Endothelial cell of umbilical vein (primary cell): Measurements from ENCODE around the gene C3orf85. TPM values are rescaled to one million over a fixed set of nuclear protein-coding genes. Genes with fewer than 3 reads are reported as not detected.

Experiments
- BruUV-seq: library from RNA; stranded (reverse); fragments of 400-500 nt; replicated peaks from 2 replicates; lab custom pipeline; 2021; lab: Mats Ljungman, UMichigan
- CTCF ChIA-PET: fragments of 300-600, 350-600 bp; sonication (Branson Sonifier 250); formaldehyde crosslinking; loops from one replicate; lab custom pipeline; 2021; ENCODE audit warnings: antibody characterized with exemption, inconsistent platforms; lab: Charles Lee
- POLR2A ChIA-PET: fragments of 300-600, 350-600 bp; sonication (Branson Sonifier 250); formaldehyde crosslinking; loops from one replicate; lab custom pipeline; 2021; ENCODE audit warnings: antibody characterized with exemption, inconsistent platforms; lab: Charles Lee
- DNase-seq: peaks from one replicate; pipeline ENCODE4 v3.0.0-alpha.2; 2011; ENCODE audit warnings: low read depth, low spot score
- FAIRE-seq: peaks from 2 replicates; lab custom pipeline; 2011; peaks lifted over from hg19 to GRCh38; lab: Jason Lieb, UNC
- H2AFZ ChIP-seq: 2 replicates; pipeline ENCODE4 v1.6.0; 2012; ENCODE audit warnings: low read depth, low read length, control low read depth, inconsistent platforms
- H3K27ac ChIP-seq: 2 replicates; pipeline ENCODE4 v1.5.1; 2011; ENCODE audit warnings: low read depth, mild to moderate bottlenecking, control low read depth, low read length, moderate library complexity; ENCODE audit not compliant: insufficient read depth
- H3K27me3 ChIP-seq, 2 experiments: 2 replicates each; pipeline versions ENCODE4 v1.6.0 to v1.6.1; 2011; ENCODE audit warnings: low read length in 2 of 2, mixed read lengths in 1 of 2; ENCODE audit not compliant: control insufficient read depth in 2 of 2, insufficient read depth in 2 of 2
- H3K36me3 ChIP-seq, 2 experiments: 2 replicates in 1 of 2; 3 replicates in 1 of 2; pipeline ENCODE4 v1.5.1; 2011; ENCODE audit warnings: low read length in 2 of 2, mild to moderate bottlenecking in 1 of 2, moderate library complexity in 1 of 2; ENCODE audit not compliant: control insufficient read depth in 2 of 2, insufficient read depth in 2 of 2; ENCODE audit errors: extremely low read depth in 1 of 2
- H3K4me1 ChIP-seq: 3 replicates; pipeline ENCODE4 v1.5.1; 2011; ENCODE audit warnings: mild to moderate bottlenecking, low read length; ENCODE audit not compliant: control insufficient read depth, insufficient read depth; ENCODE audit errors: extremely low read depth
- H3K4me2 ChIP-seq: 2 replicates; pipeline ENCODE4 v1.6.1; 2011; ENCODE audit warnings: low read length, control low read depth, mixed read lengths; ENCODE audit not compliant: insufficient read depth
- H3K4me3 ChIP-seq, 3 experiments: fragments of 200-600 bp in 1 of 3; sonication (generic), shearing (Covaris generic) in 1 of 3; replicated peaks in 1 of 3; 2 replicates each; pipeline ENCODE4 v1.5.1; 2011 to 2016; ENCODE audit warnings: control low read depth in 3 of 3, low read length in 3 of 3, mild to moderate bottlenecking in 2 of 3, inconsistent platforms in 1 of 3, low read depth in 1 of 3, moderate library complexity in 1 of 3; ENCODE audit not compliant: insufficient read depth in 1 of 3
- H3K79me2 ChIP-seq: 2 replicates; pipeline ENCODE4 v1.6.0; 2012; ENCODE audit warnings: low read length, inconsistent platforms; ENCODE audit not compliant: control insufficient read depth, insufficient read depth
- H3K9ac ChIP-seq: replicated peaks from 2 replicates; pipeline ENCODE3; 2011; ENCODE audit warnings: low read length, control low read depth; ENCODE audit not compliant: insufficient read depth; ENCODE audit errors: extremely low read depth
- H3K9me1 ChIP-seq: replicated peaks from 3 replicates; pipeline ENCODE4 v1.6.0; 2011; ENCODE audit warnings: mild to moderate bottlenecking, low read length; ENCODE audit not compliant: control insufficient read depth, insufficient read depth; ENCODE audit errors: extremely low read depth
- H3K9me3 ChIP-seq: replicated peaks from 2 replicates; pipeline ENCODE4 v1.5.1; 2012; ENCODE audit warnings: low read length, inconsistent platforms; ENCODE audit not compliant: control insufficient read depth, insufficient read depth
- H4K20me1 ChIP-seq: replicated peaks from 2 replicates; pipeline ENCODE3; 2011; ENCODE audit warnings: mild to moderate bottlenecking, low read length; ENCODE audit not compliant: control insufficient read depth, insufficient read depth; ENCODE audit errors: extremely low read depth
- EZH2 ChIP-seq: IDR thresholded peaks from 2 replicates; pipeline ENCODE4 v1.6.1; 2012; ENCODE audit warnings: borderline replicate concordance, low read depth, mild to moderate bottlenecking, moderate library complexity, low read length, inconsistent platforms; ENCODE audit not compliant: severe bottlenecking
- FOS ChIP-seq: IDR thresholded peaks from 2 replicates; pipeline ENCODE4 v1.6.1; 2011; ENCODE audit warnings: mild to moderate bottlenecking, low read length, moderate library complexity, borderline replicate concordance; ENCODE audit not compliant: insufficient read depth
- GATA2 ChIP-seq: IDR thresholded peaks from 2 replicates; pipeline ENCODE4 v1.7.0; 2011; ENCODE audit warnings: low read depth, mild to moderate bottlenecking, moderate library complexity, mixed read lengths, low read length; ENCODE audit not compliant: insufficient read length, insufficient read depth
- JUN ChIP-seq: IDR thresholded peaks from 2 replicates; pipeline ENCODE4 v1.6.1; 2011; ENCODE audit warnings: borderline replicate concordance, low read depth; ENCODE audit not compliant: insufficient read length, insufficient read depth
- MAX ChIP-seq: IDR thresholded peaks from 2 replicates; pipeline ENCODE4 v1.6.1; 2011; ENCODE audit not compliant: insufficient read depth, insufficient read length
- MYC ChIP-seq: IDR thresholded peaks from one replicate; pipeline ENCODE4 v1.6.1; 2011; ENCODE audit warnings: mild to moderate bottlenecking, low read depth, low read length
- POLR2A ChIP-seq: IDR thresholded peaks from 2 replicates; pipeline ENCODE4 v1.6.1; 2012; ENCODE audit warnings: low read depth, mild to moderate bottlenecking, control low read depth, low read length
- POLR2AphosphoS5 ChIP-seq: IDR thresholded peaks from 2 replicates; pipeline ENCODE4 v1.6.1; 2012; ENCODE audit warnings: low read depth, mild to moderate bottlenecking, control low read depth, low read length, moderate library complexity; ENCODE audit not compliant: insufficient read depth
- dilution Hi-C: fragments of 300-500 bp; cut with MboI; formaldehyde crosslinking; loops from one replicate; pipeline ENCODE4 v1.15.0; 2019; ENCODE audit warnings: low sequenced_read_pairs; ENCODE audit not compliant: extremely low pct_ligation_motif_present
- intact Hi-C: fragments of 100-400 bp; cut with micrococcal nuclease; formaldehyde crosslinking; loops from one replicate; pipeline ENCODE4 v1.10.0; 2022
- polyA plus RNA-seq, 4 experiments: library from polyadenylated mRNA; depleted of rRNA in 3 of 4; stranded (reverse) in 3 of 4; unstranded in 1 of 4; fragments of >200 nt; gene quantifications; 2 replicates each; pipeline versions ENCODE4 v1.2.1 to v1.2.3, GENCODE V29; 2011 to 2012; ENCODE audit warnings: missing spikeins in 1 of 4
- total RNA-seq: library from RNA; stranded (reverse); gene quantifications from 2 replicates; pipeline ENCODE4 v1.2.3, GENCODE V29; 2021
- TF ChIP-seq, protein P1 (sequence below), 2 donors: IDR thresholded peaks; 1 replicate in 1 of 2; 2 replicates in 1 of 2; pipeline ENCODE4 v1.5.1; 2011; ENCODE audit warnings: low read length in 2 of 2, mild to moderate bottlenecking in 2 of 2, moderate library complexity in 2 of 2, control low read depth in 1 of 2, inconsistent platforms in 1 of 2, low read depth in 1 of 2; ENCODE audit not compliant: insufficient read depth in 1 of 2; ENCODE audit errors: extremely low read depth in 1 of 2

C3orf85 gene
- total and polyA plus RNA-seq, 2 donors (not counting 3 experiments of a cell fraction or from before 2014, with no cell fraction given) = not detected

- H3K9ac ChIP-seq = no peak overlapping the region
- dilution Hi-C loops (no loop called here), intact Hi-C loops (no loop called here)
- H3K79me2 ChIP-seq = no peaks in the 10 kb centered on the region
- H2AFZ ChIP-seq = no peak overlapping the region
- ChIA-PET POLR2A (no interaction called here), CTCF (no interaction called here)
- no peak for TF ChIP-seq POLR2A
- no peak for TF ChIP-seq MAX
- no peak for TF ChIP-seq FOS
- no peak for TF ChIP-seq POLR2AphosphoS5
- TF ChIP-seq GATA2 = no peak
- TF ChIP-seq, protein P1, sequence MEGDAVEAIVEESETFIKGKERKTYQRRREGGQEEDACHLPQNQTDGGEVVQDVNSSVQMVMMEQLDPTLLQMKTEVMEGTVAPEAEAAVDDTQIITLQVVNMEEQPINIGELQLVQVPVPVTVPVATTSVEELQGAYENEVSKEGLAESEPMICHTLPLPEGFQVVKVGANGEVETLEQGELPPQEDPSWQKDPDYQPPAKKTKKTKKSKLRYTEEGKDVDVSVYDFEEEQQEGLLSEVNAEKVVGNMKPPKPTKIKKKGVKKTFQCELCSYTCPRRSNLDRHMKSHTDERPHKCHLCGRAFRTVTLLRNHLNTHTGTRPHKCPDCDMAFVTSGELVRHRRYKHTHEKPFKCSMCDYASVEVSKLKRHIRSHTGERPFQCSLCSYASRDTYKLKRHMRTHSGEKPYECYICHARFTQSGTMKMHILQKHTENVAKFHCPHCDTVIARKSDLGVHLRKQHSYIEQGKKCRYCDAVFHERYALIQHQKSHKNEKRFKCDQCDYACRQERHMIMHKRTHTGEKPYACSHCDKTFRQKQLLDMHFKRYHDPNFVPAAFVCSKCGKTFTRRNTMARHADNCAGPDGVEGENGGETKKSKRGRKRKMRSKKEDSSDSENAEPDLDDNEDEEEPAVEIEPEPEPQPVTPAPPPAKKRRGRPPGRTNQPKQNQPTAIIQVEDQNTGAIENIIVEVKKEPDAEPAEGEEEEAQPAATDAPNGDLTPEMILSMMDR (IDR thresholded peaks at IDR 0.05; ENCODE audit: extremely low read depth in 1 of 2, insufficient read depth in 1 of 2, low read depth in 1 of 2, low read length in 2 of 2) = no peak
- TF ChIP-seq EZH2 = no peak
- TF ChIP-seq JUN = no peak
- TF ChIP-seq MYC = no peak
- H3K27ac ChIP-seq = no peak overlapping the region
- no peaks in the 10 kb centered on the region for H3K9me1 ChIP-seq
- no TSS peak for BruUV-seq
- no peak overlapping the region for H3K4me3 ChIP-seq
- H3K36me3 ChIP-seq = no peaks in the 10 kb centered on the region
- no peaks in the 10 kb centered on the region for H4K20me1 ChIP-seq
- no peaks in the 10 kb centered on the region for H3K4me1 ChIP-seq
- no peaks in the 10 kb centered on the region for H3K9me3 ChIP-seq
- no peaks in the 10 kb centered on the region for H3K27me3 ChIP-seq
- FAIRE-seq (no peak), DNase-seq (no peak)
- H3K4me2 ChIP-seq = no peak overlapping the region
These were observed 50.9 kb downstream of the C3orf85 start for GRCh38 chr3:109187390-109187789.
